Measurements from ENCODE around the gene FAP.

The FAP gene

DNA sequence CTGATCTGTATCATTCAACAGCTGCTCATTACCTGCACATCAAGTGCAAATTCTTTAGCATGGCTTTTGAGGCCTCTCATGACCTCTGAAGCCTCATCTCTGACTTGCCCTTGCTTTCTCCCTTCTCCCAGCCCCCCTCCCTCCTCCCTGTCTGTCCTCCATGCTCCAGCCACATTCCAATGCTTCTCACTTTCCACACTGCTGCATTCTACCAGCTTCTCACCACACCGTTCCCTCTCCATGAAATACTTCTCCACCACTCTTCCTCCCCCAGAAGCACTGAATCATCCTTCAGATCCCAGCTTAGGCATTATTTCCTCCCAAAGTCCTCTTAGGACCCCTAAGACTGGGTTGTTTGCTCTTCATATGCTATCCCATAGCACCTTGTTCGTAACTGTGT, 118.1 kb downstream of the FAP start:
- no peak for DNase-seq

GRCh38 chr2:162123806-162124758, 119.2 kb downstream of the FAP start:
- DNase-seq = no peak
